ENCODE data around the gene FHDC1.

GRCh38 chr4:152940461-152940860 lies 4.3 kb downstream of the FHDC1 start:
- TF ChIP-seq CTCF (conservative IDR thresholded peaks at IDR 0.05; ENCODE audit: low read depth, low read length) (no peak), EZH2 (IDR thresholded peaks at IDR 0.05; ENCODE audit: low read length, unreplicated experiment) (no peak)
